Putamen (tissue), 1 donor: ENCODE measurements around the gene NID1.

ENCODE experiments used
- DNase-seq: peaks from one replicate; pipeline ENCODE4 v3.0.0-alpha.2; 2016; ENCODE audit warnings: low spot score

Gene NID1

DNA sequence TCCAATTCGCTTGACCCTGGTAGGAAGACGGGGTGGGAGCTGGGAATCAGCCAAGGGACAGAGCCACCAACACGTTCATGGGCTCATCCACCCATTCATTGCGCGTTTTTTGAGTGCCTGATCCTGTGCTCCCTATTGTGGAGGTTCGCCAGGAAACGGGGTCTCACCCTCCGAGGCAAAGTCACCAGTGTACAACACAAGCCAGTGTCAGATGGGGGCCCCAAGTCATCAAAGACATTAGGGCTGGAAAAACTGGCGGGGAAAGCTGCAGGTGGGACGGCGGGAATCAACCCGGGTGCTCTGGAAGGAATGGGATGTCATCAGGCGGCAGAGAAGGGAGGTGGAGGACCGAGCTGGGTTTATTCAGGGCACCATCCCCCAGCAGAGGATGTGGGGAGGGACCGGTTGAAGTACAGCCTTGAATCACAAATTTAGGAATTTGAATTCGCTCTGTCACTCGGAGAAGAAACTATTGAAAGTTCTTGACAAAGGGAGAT, 667 bp upstream of the NID1 start:
- no peak for DNase-seq

DNA sequence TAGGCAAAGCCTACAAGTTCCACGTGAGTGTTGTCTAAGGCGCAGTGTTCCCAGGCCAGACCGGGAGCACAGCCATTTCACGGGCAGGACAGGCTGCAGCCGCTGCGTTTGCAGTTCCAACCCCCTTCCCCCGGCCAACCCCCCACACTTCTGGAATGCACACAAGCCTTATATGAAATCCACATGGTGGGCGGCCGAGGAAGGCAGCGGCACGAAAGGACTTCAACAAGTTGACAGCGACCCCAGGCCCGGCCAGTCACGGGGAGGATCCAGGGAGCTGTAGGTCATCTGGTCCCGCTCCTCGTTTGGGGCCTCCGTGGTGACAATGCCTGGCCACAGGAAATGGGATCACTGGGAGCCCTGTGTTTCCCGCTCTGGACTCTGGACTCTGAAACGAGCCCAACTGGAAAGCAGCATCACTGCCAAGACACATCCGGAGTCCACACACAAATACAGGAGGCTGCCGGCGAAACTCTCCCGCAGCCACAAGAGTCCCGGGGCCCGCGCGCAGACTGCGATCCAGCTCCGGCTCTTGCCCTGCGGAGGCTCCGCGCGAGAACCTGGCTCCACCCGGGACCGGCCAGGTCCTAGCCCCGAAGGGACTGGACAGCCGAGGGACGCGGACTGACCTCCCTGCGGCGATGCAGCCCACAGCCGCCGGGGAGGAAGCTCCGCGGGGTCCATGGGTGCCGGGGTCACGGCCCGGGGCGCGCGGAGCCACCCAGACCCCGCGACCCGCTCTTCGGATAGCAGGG, 794 bp downstream of the NID1 start:
- no peak for DNase-seq

GRCh38 chr1:236063551-236063918, 1.4 kb downstream of the NID1 start:
- DNase-seq, result no peak

GRCh38 chr1:236060286-236060685, 4.6 kb downstream of the NID1 start:
- DNase-seq, result no peak

GRCh38 chr1:236059011-236059410, 5.9 kb downstream of the NID1 start:
- DNase-seq, result no peak

- DNase-seq, result no peak
These were observed 6.6 kb downstream of the NID1 start for GRCh38 chr1:236058141-236058934.

DNA sequence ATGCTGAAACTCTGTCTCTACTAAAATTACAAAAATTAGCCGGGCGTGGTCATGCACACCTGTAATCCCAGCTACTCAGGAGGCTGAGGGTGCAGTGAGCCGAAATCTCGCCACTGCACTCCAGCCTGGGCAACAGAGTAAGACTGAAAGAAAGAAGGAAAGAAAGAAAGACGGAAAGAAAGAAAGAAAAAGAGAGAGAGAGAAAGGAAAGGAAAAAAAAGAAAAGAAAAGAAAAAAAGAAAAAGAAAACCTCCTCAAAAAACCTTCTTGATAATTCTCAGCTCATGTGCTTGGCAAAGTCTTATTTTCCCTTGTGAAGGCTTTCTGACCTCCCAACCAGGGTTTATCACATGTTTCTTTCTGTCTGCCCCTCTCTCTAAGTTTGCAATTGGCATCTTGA, 7.3 kb downstream of the NID1 start:
- DNase-seq, result no peak

DNA sequence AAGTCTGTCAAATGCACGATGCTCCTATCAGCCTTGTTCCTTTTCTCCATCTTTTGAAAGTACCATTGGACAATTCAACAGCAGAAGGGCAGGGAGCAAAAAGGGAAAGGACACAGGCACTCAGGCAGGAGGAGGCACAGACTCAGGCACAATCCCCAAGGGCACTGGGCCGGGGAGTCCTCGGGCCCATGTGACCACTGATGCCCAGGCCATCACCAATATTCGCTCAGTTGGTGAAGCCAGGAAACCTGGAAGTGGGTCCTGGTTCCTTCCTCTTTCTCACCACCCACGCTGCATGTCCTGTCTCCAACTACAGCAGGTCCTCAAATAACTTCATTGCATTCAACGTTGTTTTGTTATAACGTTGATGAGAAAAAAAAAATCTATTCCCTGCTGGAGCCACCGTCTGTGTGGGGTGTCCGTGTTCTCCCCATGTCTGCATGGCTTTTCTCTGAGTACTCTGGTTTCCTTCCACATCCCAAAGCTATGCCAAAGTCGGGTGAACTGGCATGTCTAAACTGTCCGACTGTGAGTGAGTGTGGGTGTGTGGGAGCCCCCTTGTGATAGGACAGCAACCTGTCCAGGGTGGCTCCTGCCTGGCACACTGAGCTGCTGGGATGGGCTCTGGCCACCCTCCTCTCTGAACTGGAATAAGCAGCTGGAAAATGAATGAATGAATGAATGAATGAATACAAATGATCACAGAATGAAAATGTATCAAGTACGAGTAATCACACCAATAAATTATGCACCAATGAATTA, 12.5 kb downstream of the NID1 start:
- DNase-seq, result no peak

GRCh38 chr1:236051242-236051791, 13.6 kb downstream of the NID1 start:
- DNase-seq, result peak; percentile 50

GRCh38 chr1:236045771-236046170, 19.1 kb downstream of the NID1 start:
- DNase-seq, result no peak

GRCh38 chr1:236044341-236044740, 20.5 kb downstream of the NID1 start:
- DNase-seq, result no peak

DNA sequence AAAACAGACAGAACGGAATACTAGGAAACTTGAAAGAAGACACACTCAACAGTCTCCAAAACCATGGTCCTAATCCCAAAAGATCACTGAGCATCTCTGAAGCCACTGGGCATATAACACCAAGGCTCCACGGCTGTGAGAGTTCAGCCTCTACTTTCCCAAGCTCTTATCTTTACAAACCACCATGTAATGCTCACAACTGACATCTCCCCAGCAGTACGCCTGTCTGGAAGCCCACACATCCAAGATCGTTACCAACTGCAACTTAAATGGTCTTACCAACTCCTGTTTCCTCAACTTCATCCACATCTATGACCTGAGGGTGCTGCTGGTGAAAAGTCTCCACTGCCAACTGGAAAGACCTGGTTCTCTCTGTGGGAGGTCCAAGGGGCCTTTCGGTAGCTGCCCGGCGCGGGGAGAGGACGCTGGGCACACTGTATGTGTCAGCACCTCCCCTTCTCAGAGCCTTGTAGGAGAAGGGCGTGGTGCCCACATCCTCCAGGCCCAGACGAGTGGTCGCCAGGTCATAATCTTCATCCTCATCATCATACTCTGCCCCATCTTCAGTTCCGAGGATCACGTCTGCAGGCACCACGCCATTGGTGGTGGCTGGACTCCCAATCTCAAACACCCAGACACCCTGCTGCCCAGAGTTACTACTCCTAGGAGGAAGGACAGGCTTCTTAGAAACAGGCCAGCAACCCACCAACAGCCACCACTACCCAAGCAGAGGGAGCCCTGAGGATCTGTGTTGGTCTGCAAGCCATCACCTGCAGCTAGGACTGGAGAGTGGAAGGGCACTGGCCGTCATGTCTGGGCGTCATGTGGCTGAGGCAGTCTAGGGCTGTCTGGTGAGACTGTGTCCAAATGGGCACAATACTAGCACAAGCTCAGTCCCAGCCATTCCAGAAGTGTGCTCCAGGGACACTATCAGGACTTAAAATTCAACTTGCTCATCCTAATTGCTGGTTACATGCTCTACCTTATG, 23.0 kb downstream of the NID1 start:
- no peak for DNase-seq

DNA sequence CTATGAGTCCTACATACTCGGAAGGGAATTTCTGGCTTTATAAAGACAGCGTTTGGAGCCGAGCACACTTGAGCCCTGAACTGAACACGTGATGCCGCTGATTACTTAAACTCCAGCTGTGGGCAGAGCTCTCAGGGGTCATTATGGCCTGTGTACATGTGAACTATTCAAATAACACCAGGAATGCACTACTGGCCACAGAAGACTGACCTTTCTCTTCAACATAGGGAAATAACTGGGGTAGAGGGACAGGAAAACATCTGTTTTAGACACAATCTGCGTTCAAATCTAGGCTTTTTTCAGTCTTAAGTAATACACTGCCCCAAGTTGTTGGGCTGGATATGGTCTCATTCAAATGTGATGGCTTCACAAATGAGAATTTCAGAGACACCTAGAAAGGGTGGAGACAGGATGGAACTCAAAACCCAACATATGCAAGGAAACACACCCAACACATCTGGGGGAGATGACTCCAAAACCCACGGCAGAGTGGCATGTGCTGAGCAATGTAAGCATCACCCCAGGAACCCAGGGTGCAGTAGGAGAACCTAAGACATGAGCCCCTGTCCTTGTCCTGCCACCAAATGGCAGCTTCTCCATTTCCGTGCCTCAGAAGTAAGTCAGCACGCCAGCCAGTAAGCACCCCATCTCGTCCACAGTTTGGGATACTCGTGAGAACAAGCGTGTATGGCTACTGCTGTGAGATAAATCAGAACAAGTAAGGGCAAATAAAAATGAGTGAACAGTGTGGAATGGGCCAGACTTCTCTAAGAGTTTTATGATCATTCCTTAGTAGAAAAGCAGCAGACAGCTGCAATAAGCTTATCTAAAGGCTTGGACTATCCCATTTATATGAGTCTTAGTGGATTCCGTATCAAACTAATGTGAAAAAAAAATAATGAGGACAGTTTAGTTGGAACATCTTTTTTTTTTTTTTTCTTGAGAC, 24.9 kb downstream of the NID1 start:
- no peak for DNase-seq

GRCh38 chr1:236038034-236038433, 26.9 kb downstream of the NID1 start:
- no peak for DNase-seq

- no peak for DNase-seq
These were observed 29.2 kb downstream of the NID1 start for GRCh38 chr1:236035681-236036101.

DNA sequence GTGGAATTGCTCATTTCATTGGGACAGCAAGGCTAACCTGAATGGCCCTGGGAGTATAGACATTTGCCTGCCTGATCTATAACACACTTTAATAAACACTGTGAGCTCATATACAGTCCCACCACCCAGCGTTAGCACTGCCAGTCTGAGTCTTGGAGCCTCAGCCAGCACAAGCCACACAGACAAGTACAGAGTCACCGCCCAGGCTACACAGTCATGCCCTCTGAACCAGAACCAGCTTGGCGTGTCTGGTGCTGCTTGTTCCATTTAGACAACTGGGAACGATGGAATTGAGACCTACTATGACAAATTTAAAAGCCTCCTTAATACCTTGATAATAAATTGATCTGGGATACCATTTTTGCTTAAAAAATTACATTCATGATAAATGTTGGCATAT, 31.6 kb downstream of the NID1 start:
- no peak for DNase-seq

DNA sequence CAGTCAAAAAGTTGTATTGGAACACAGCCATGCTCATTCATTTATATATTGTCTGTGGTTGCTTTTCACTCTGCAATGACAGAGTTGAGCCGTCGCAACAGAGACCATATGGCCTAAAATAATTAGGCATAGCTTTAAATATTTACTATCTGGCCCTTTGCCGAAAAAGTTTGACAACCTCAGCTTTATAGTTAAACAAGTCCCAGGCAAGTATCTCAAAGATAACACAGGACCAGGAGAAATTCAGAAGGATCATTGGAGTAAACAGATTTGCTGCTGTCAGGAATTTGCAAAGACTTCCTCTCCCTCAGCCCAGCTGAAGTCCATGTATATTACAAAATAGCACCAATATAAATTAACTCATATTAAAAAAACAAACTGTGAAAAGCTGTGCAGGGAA, 34.4 kb downstream of the NID1 start:
- no peak for DNase-seq

DNA sequence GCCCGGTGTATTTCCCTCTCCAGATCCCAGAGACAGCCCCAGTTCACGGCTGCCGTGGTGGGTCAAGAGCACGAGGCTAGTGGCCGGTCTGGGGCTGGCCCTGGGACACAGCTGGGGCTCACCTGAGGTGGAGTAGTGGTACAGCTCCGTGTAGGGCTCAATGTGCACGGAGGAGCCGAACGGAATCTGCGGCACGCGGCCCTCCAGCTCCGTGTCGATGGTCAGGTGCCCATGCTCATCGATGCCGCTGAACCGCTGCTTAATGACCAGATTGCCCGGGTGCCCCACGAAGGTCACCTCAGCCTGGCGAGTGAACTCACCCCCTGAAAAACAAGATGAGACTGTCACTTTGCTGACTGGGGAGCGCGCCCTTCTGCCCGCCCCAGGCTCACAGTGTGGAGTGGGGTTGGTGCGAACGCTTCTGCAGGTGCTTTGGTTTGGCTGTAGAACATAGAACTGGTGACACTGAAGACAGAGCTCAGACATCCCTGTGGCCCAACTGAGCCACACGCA, 35.4 kb downstream of the NID1 start:
- no peak for DNase-seq

DNA sequence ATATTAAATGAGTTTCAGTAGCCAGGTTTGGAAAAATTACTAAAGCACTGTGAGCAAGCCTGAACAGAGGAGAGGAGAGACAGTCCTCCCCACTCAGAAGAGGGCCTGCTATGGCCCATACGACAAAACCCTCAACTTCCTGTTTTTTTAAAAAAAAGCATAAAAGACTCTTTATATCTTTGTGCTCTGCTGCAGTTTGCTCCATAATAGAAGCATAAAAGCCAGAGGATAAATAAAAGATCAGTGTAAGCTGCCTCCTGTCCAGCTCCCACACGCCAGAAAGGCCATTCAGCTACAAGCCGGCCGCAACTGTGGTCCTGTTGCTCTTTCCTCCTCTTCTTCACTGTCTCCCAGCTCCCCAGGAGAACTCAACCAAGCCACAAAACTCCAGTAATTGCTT, 37.8 kb downstream of the NID1 start:
- DNase-seq, result no peak

- DNase-seq, result no peak
These were observed 39.1 kb downstream of the NID1 start for GRCh38 chr1:236025836-236026235.
